Measurements from ENCODE around the gene CAMTA1. TPM values are rescaled to one million over a fixed set of nuclear protein-coding genes. Genes with fewer than 3 reads are reported as not detected.

The CAMTA1 gene
- total RNA-seq, 2 experiments from 2014 or later = 43.9 to 73.3 TPM

DNA sequence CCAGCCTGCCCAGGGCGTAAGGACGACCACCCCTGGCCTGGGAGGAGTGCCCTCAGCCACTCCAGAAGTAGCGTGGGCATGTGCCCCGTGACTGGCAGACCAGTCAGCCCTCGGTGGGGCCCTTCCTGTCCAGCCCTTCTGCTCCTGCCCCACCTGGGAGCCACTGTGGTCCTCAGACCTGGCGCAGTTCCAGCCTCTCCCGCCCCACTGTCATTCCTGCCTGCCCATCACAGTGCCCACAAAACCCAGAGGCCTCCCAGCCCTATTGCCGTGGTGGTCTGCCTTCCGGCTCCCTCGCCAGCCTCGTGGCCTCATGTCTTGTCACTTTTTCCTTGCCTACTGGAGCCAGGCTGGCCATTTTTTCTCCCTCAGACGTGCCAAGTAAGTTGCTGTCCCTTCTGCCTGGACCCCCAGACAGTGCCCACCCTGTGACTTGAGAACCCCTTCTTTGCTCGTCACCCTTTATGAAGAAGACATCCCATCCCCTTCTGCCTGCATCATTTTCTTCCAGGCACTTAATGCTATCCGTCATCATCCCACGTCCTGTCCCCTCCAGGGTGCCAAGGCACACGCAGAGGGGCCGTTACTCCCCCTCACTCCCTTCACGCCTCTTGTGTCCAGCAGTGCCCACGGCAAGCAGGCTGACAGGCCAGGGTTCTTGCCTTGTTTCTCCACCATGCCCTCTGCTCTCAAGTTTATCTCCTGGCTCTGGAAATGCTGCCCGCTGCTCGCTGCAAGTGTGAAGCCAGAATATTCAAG is 122.6 kb downstream of the CAMTA1 start:
- no peak for DNase-seq (ENCODE audit: low spot score)
- Histone ChIP-seq H3K4me1 (ENCODE audit: insufficient read depth, low read length, poor library complexity, severe bottlenecking) (no peaks in the 10 kb centered on the region), H3K9me2 (ENCODE audit: insufficient read depth, low read length) (no peaks in the 10 kb centered on the region), H4K20me1 (ENCODE audit: insufficient read depth, low read length) (no peaks in the 10 kb centered on the region), H3K4me3 (ENCODE audit: low read depth, low read length, poor library complexity, severe bottlenecking) (no peak overlapping the region), H3K36me3 (ENCODE audit: insufficient read depth, low read length) (no peaks in the 10 kb centered on the region), H3K9me3 (ENCODE audit: low read length) (no peaks in the 10 kb centered on the region), H3K4me2 (ENCODE audit: low read length) (no peak overlapping the region), H3K27ac (ENCODE audit: low read depth, low read length, poor library complexity, severe bottlenecking) (no peak overlapping the region), H3K79me2 (ENCODE audit: insufficient read depth, low read depth, low read length) (no peaks in the 10 kb centered on the region), H2AFZ (ENCODE audit: low read length) (no peak overlapping the region)
- CTCF ChIA-PET (ENCODE audit: unreplicated experiment) = no interaction called here
- TF ChIP-seq EZH2phosphoT487 (IDR thresholded peaks at IDR 0.05; ENCODE audit: borderline replicate concordance, low read depth, low read length) = no peak
- intact Hi-C loops (cut with micrococcal nuclease; ENCODE audit: unreplicated experiment) = no loop called here
- POLR2A ChIA-PET = no interaction called here
- BruUV-seq (replicated peaks) = no TSS peak

- intact Hi-C loops (cut with micrococcal nuclease; ENCODE audit: unreplicated experiment) = no loop called here
- DNase-seq (ENCODE audit: low spot score) = no peak
- BruUV-seq (replicated peaks) = no TSS peak
- Histone ChIP-seq H4K20me1 (ENCODE audit: insufficient read depth, low read length) (no peaks in the 10 kb centered on the region), H3K9me2 (ENCODE audit: insufficient read depth, low read length) (no peaks in the 10 kb centered on the region), H3K27ac (ENCODE audit: low read depth, low read length, poor library complexity, severe bottlenecking) (no peak overlapping the region), H2AFZ (ENCODE audit: low read length) (no peak overlapping the region), H3K4me2 (ENCODE audit: low read length) (no peak overlapping the region), H3K4me1 (ENCODE audit: insufficient read depth, low read length, poor library complexity, severe bottlenecking) (no peaks in the 10 kb centered on the region), H3K79me2 (ENCODE audit: insufficient read depth, low read depth, low read length) (no peaks in the 10 kb centered on the region), H3K36me3 (ENCODE audit: insufficient read depth, low read length) (no peaks in the 10 kb centered on the region), H3K4me3 (ENCODE audit: low read depth, low read length, poor library complexity, severe bottlenecking) (no peak overlapping the region), H3K9me3 (ENCODE audit: low read length) (no peaks in the 10 kb centered on the region)
- TF ChIP-seq EZH2phosphoT487 (IDR thresholded peaks at IDR 0.05; ENCODE audit: borderline replicate concordance, low read depth, low read length) = no peak
- TF ChIP-seq, protein P1, sequence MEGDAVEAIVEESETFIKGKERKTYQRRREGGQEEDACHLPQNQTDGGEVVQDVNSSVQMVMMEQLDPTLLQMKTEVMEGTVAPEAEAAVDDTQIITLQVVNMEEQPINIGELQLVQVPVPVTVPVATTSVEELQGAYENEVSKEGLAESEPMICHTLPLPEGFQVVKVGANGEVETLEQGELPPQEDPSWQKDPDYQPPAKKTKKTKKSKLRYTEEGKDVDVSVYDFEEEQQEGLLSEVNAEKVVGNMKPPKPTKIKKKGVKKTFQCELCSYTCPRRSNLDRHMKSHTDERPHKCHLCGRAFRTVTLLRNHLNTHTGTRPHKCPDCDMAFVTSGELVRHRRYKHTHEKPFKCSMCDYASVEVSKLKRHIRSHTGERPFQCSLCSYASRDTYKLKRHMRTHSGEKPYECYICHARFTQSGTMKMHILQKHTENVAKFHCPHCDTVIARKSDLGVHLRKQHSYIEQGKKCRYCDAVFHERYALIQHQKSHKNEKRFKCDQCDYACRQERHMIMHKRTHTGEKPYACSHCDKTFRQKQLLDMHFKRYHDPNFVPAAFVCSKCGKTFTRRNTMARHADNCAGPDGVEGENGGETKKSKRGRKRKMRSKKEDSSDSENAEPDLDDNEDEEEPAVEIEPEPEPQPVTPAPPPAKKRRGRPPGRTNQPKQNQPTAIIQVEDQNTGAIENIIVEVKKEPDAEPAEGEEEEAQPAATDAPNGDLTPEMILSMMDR (conservative IDR thresholded peaks at IDR 0.05; ENCODE audit: low read length) = no peak
- ChIA-PET POLR2A (no interaction called here), CTCF (ENCODE audit: unreplicated experiment) (no interaction called here)
These were observed 124.1 kb downstream of the CAMTA1 start for GRCh38 chr1:6909401-6909800.

DNA sequence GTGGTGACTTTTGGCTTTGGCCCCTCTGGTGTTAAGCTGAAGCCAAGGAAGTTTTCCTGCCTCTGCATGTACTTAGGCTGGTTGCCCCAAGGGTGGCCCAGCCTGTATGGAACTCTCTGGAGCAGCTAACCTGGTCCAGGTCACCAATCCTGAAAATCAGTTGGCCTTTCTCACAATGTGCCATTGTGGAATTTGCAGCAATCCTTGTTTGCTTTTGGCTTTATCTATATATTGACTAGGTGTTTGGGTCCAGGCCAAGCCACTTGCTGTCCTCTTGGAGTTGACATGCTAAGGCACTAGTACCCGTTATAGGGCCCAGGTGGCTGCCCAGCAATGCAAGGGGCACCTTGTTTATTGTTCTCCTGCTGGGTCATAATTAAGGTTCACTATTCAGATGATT is 124.6 kb downstream of the CAMTA1 start:
- Histone ChIP-seq H3K27ac (ENCODE audit: low read depth, low read length, poor library complexity, severe bottlenecking) (no peak overlapping the region), H3K36me3 (ENCODE audit: insufficient read depth, low read length) (no peaks in the 10 kb centered on the region), H3K9me2 (ENCODE audit: insufficient read depth, low read length) (no peaks in the 10 kb centered on the region), H3K4me2 (ENCODE audit: low read length) (no peak overlapping the region), H3K4me1 (ENCODE audit: insufficient read depth, low read length, poor library complexity, severe bottlenecking) (no peaks in the 10 kb centered on the region), H2AFZ (ENCODE audit: low read length) (no peak overlapping the region), H3K4me3 (ENCODE audit: low read depth, low read length, poor library complexity, severe bottlenecking) (no peak overlapping the region), H3K79me2 (ENCODE audit: insufficient read depth, low read depth, low read length) (no peaks in the 10 kb centered on the region), H3K9me3 (ENCODE audit: low read length) (no peaks in the 10 kb centered on the region), H4K20me1 (ENCODE audit: insufficient read depth, low read length) (no peaks in the 10 kb centered on the region)
- DNase-seq (ENCODE audit: low spot score) = no peak
- intact Hi-C loops (cut with micrococcal nuclease; ENCODE audit: unreplicated experiment) = no loop called here
- ChIA-PET CTCF (ENCODE audit: unreplicated experiment) (no interaction called here), POLR2A (no interaction called here)
- BruUV-seq (replicated peaks) = no TSS peak
- no peak for TF ChIP-seq EZH2phosphoT487 (IDR thresholded peaks at IDR 0.05; ENCODE audit: borderline replicate concordance, low read depth, low read length)
- TF ChIP-seq, protein P1 (conservative IDR thresholded peaks at IDR 0.05; ENCODE audit: low read length) = no peak
